Measurements from ENCODE around the gene MRC2. TPM values are rescaled to one million over a fixed set of nuclear protein-coding genes. Genes with fewer than 3 reads are reported as not detected.

Gene MRC2
- total and polyA plus RNA-seq, 2 of the 13 experiments (the other 11 are each of a cell fraction or from before 2014, with no cell fraction given), result not detected

DNA sequence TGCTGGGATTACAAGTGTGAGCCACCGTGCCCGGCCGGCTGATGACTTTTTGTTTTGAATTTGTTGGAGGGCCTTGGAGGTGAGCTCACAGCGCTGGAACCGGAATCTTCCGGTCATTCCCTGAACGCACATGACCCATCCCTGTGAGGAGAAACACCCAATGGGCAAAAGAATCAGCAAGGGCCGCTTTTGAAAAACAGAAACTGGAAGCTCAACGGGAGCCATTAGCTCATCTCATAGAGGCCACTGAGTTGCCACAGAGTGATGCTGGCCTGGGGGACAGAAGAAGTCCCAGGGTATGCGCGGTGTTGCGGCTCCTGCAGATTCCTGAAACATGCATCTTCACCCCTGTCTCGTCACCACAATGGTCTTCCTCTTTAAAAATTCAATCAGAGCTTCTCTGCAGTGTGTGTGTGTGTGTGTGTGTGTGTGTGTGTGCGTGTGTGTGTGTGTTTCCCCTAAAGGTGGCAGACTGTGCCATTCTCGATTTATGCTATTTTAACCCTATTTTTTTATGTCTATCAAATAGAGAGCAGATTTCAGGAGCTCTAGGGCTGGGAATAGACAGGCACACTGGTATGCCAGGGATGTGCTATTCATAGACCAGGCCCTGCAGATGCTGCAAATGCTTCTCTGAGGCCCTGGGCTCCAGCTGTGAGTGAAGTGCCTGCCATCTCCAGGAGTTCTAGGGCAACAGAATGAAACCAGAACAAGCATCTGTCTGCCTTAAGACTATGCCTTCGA is 112.3 kb downstream of the MRC2 start (continued):
- TF ChIP-seq ZNF275 (CRISPR knock-in tag; IDR thresholded peaks at IDR 0.05; ENCODE audit: borderline replicate concordance) (no peak), ZNF367 (CRISPR knock-in tag; IDR thresholded peaks at IDR 0.05; ENCODE audit: borderline replicate concordance) (no peak), PLRG1 (conservative IDR thresholded peaks at IDR 0.05) (no peak), JUNB (CRISPR knock-in tag; IDR thresholded peaks at IDR 0.05; ENCODE audit: borderline replicate concordance) (no peak)
- TF ChIP-seq, protein P1, sequence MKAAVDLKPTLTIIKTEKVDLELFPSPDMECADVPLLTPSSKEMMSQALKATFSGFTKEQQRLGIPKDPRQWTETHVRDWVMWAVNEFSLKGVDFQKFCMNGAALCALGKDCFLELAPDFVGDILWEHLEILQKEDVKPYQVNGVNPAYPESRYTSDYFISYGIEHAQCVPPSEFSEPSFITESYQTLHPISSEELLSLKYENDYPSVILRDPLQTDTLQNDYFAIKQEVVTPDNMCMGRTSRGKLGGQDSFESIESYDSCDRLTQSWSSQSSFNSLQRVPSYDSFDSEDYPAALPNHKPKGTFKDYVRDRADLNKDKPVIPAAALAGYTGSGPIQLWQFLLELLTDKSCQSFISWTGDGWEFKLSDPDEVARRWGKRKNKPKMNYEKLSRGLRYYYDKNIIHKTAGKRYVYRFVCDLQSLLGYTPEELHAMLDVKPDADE (CRISPR knock-in tag; IDR thresholded peaks at IDR 0.05), result no peak
- TF ChIP-seq, protein P2, sequence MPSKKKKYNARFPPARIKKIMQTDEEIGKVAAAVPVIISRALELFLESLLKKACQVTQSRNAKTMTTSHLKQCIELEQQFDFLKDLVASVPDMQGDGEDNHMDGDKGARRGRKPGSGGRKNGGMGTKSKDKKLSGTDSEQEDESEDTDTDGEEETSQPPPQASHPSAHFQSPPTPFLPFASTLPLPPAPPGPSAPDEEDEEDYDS (CRISPR knock-in tag; IDR thresholded peaks at IDR 0.05), result no peak

GRCh38 chr17:62741290-62741689 is 113.8 kb downstream of the MRC2 start:
- Histone ChIP-seq H3K4me1 (ENCODE audit: insufficient read depth, low read length) (no peaks in the 10 kb centered on the region), H3K27ac (ENCODE audit: extremely low read length, insufficient read depth, low read length) (no peak overlapping the region), H3K79me2 (ENCODE audit: insufficient read depth, low read length) (no peaks in the 10 kb centered on the region), H4K20me1 (ENCODE audit: insufficient read depth, low read length) (no peaks in the 10 kb centered on the region), H3K27me3 (ENCODE audit: control insufficient read depth in 1 of 2, insufficient read depth in 2 of 2, low read length in 2 of 2) (peaks cover 5 to 57% of the 10 kb centered on the region in 2 experiments), H3K9me3 (ENCODE audit: low read length) (no peaks in the 10 kb centered on the region), H3K36me3 (replicated peaks in 1 of 2; ENCODE audit: control insufficient read depth in 1 of 2, insufficient read depth in 2 of 2, low read length in 2 of 2) (no peaks in the 10 kb centered on the region), H3K9ac (ENCODE audit: insufficient read depth, low read depth, low read length) (no peak overlapping the region), H3K4me2 (ENCODE audit: low read depth, low read length) (no peak overlapping the region), H3K4me3 (replicated peaks in 1 of 3; ENCODE audit: insufficient read depth in 1 of 3, low read depth in 2 of 3, low read length in 3 of 3) (no peak overlapping the region), H2AFZ (ENCODE audit: low read length) (no peak overlapping the region)
- ATAC-seq (no peak), FAIRE-seq (no peak), DNase-seq (ENCODE audit: low spot score) (no peak)
- TF ChIP-seq ZNF530 (CRISPR knock-in tag; IDR thresholded peaks at IDR 0.05; ENCODE audit: low read depth) (no peak), ZNF180 (CRISPR knock-in tag; IDR thresholded peaks at IDR 0.05; ENCODE audit: borderline replicate concordance, low read depth) (no peak), CENPBD1 (CRISPR knock-in tag; IDR thresholded peaks at IDR 0.05; ENCODE audit: borderline replicate concordance, low read depth) (no peak), IRX3 (CRISPR knock-in tag; IDR thresholded peaks at IDR 0.05; ENCODE audit: borderline replicate concordance, low read depth) (no peak), ZNF768 (CRISPR knock-in tag; IDR thresholded peaks at IDR 0.05) (no peak), ZNF430 (CRISPR knock-in tag; IDR thresholded peaks at IDR 0.05) (no peak), ZNF160 (CRISPR knock-in tag; IDR thresholded peaks at IDR 0.05) (no peak), SRF (IDR thresholded peaks at IDR 0.05; ENCODE audit: low read depth, low read length) (no peak), U2AF2 (IDR thresholded peaks at IDR 0.05; ENCODE audit: low read depth, low read length) (no peak), ZNF383 (CRISPR knock-in tag; IDR thresholded peaks at IDR 0.05; ENCODE audit: borderline replicate concordance) (no peak), CENPT (CRISPR knock-in tag; IDR thresholded peaks at IDR 0.05; ENCODE audit: low read depth) (no peak)
- in situ Hi-C loops (cut with HindIII; ENCODE audit: extremely low pct_ligation_motif_present, low pct_unique_long_range_greater_than_20kb), result no loop called here
- ChIA-PET CTCF (ENCODE audit: low intra/inter-chr PET ratio, low total read pairs) (no interaction called here), POLR2A (no interaction called here)
- whole genome bisulfite sequencing (ENCODE audit: low lambda C conversion rate), result 58% methylated on average over 4 of the region's 4 CpGs
- BruUV-seq (replicated peaks), result no TSS peak
- intact Hi-C loops (cut with micrococcal nuclease; ENCODE audit: unreplicated experiment), result no loop called here

Measured in HepG2 (cell line).